Posterior cingulate gyrus (tissue), 11 donors: ENCODE measurements around the gene PTPRN2.

ENCODE experiments used
- DNase-seq, 10 donors: peaks; one replicate each; pipeline versions ENCODE4 v3.0.0 to v3.0.0-alpha.2; 2020 to 2021; ENCODE audit warnings: mixed read lengths in 3 of 10
- intact Hi-C: fragments of 100-400 bp; cut with DNase I; formaldehyde crosslinking; loops from one replicate; pipeline ENCODE4 v1.15.1; 2023

PTPRN2 gene

GRCh38 chr7:158581440-158582088 is 6.1 kb downstream of the PTPRN2 start:
- peak in 1 of 10 donors; percentile 7 for DNase-seq
- intact Hi-C loops = no loop called here

- DNase-seq = peak in 1 of 10 donors; percentile 24
- intact Hi-C loops = no loop called here
Measured at GRCh38 chr7:158579662-158580646, 7.7 kb downstream of the PTPRN2 start.

GRCh38 chr7:158576050-158576762 is 11.4 kb downstream of the PTPRN2 start:
- intact Hi-C loops = no loop called here
- peak in 1 of 10 donors; percentile 69 for DNase-seq

GRCh38 chr7:158574308-158575036 is 13.2 kb downstream of the PTPRN2 start:
- DNase-seq = peak in 2 of 10 donors; percentile 58 to 67
- intact Hi-C loops = no loop called here

GRCh38 chr7:158573310-158573709 is 14.3 kb downstream of the PTPRN2 start:
- intact Hi-C loops = no loop called here
- no peak for DNase-seq

GRCh38 chr7:158572000-158572828 is 15.4 kb downstream of the PTPRN2 start:
- DNase-seq = peak in 3 of 10 donors; percentile 31 to 77 (median 75)
- intact Hi-C loops = no loop called here

GRCh38 chr7:158570449-158571170 is 17.0 kb downstream of the PTPRN2 start:
- DNase-seq = peak in 1 of 10 donors; percentile 82
- intact Hi-C loops = no loop called here

- DNase-seq = peak in 1 of 10 donors; percentile 82
- intact Hi-C loops = no loop called here
Measured at GRCh38 chr7:158569858-158570323, 17.7 kb downstream of the PTPRN2 start.

GRCh38 chr7:158568974-158569857 is 18.4 kb downstream of the PTPRN2 start:
- DNase-seq = peak in 1 of 10 donors; percentile 65
- intact Hi-C loops = no loop called here

- intact Hi-C loops = no loop called here
- DNase-seq = no peak
Measured at GRCh38 chr7:158567153-158567603, 20.4 kb downstream of the PTPRN2 start.

- intact Hi-C loops = no loop called here
- DNase-seq = no peak
Measured at GRCh38 chr7:158564663-158565035, 23.0 kb downstream of the PTPRN2 start.

- intact Hi-C loops = no loop called here
Measured at GRCh38 chr7:158563911-158564662, 23.5 kb downstream of the PTPRN2 start.

GRCh38 chr7:158563051-158563450 is 24.6 kb downstream of the PTPRN2 start:
- intact Hi-C loops = no loop called here
- DNase-seq = no peak

More at GRCh38 chr7:158563911-158564662, 23.5 kb downstream of the PTPRN2 start:
- no peak for DNase-seq

- DNase-seq = no peak
- intact Hi-C loops = no loop called here
Measured at GRCh38 chr7:158562517-158562916, 25.1 kb downstream of the PTPRN2 start.

- intact Hi-C loops = no loop called here
- no peak for DNase-seq
Measured at GRCh38 chr7:158561659-158562058, 26.0 kb downstream of the PTPRN2 start.

GRCh38 chr7:158560386-158560785 is 27.2 kb downstream of the PTPRN2 start:
- intact Hi-C loops = no loop called here
- DNase-seq = peak in 1 of 10 donors; percentile 72

- intact Hi-C loops = no loop called here
- DNase-seq = peak in 1 of 10 donors; percentile 38
Measured at GRCh38 chr7:158559356-158559755, 28.3 kb downstream of the PTPRN2 start.
